Glomerular endothelial cell (primary cell): ENCODE data around the gene SC5D. TPM values are rescaled to one million over a fixed set of nuclear protein-coding genes. Genes with fewer than 3 reads are reported as not detected.

ENCODE experiments used
- DNase-seq: peaks from one replicate; pipeline ENCODE4 v3.0.0-alpha.2; 2011; ENCODE audit warnings: low read depth, low spot score; ENCODE audit errors: extremely low read depth
- total RNA-seq: library from RNA; depleted of rRNA; stranded (reverse); fragments of >200 nt; gene quantifications from 2 replicates; pipeline ENCODE4 v1.2.3, GENCODE V29; 2015

The SC5D gene
- total RNA-seq, 1 donor from 2014 or later: 36.2 TPM

DNA sequence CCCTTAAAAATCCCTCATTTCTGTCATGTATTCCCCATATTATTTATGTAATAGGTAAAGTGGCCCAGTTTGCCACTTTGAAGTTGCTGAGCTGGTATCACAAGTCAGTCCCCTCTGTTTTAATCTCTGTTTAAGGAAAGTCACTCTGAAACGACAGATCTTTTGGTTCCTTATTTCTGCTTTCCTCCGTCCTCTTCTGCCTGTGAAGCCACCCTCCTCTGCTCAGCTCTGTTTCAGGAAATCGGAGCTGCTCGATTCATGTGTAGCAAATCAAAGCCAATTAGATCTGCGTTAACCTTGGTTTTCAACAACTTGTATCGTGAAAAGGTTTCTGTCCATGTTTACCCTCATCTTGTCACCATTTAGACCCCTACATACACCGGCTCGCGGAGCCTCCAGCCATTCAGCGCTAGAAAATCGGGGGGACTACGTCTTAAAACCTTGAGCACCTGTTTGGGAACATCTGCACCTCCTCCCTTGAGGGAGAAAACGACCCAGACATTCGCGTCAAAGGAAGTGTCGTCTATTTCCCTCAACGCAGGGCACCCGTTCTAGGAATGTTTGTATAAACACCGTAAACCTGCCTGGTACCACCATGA, 576 bp upstream of the SC5D start:
- no peak for DNase-seq

DNA sequence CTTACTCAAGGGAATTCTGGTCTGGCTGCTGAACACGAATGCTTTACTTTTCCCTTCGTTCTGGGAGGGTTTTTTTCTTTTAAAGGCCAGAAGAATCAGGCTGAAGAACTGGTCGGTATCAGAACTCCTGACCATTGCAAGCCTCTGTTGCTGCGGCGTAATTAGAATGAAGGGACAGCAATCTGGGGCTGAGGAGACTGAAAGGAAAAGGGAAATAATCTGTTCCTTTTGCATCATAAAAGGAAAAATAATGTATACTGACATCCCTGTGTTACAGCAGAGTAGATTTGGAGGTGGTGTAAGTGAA, 670 bp downstream of the SC5D start:
- no peak for DNase-seq

DNA sequence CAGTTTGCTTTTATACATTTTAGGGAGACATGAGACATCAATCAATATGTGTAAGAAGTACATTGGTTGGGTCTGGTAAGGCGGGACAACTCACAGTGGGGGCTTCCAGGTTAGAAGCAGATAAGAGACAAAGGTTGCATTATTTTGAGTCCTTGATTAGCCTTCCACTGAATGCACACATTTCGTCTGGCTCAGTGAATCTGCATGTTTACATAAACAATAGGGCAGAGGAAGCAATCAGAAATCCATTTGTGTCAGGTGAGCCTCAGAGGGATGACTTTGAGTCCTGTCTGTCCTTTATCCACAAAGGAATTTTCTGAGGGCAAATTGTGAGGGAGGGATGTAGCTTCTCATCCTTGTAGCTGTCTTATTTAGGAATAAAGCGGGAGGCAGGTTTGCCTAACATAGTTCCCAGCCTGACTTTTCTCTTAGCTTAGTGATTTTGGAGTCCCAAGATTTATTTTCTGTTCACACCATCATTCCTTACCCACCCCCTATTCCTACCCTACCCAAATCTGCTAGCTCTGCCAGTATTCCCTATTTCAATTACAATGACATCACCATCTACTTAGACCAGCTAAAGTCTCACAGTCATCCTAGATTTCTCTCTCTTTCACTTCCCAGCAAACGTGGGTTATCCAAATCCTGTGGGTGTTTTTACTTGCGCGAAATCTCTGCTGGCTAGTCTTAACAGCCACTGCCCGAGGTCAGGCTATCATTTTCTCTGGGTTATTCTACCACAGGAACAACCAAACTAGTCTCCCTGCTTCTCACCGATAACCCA, 2.9 kb downstream of the SC5D start:
- no peak for DNase-seq

DNA sequence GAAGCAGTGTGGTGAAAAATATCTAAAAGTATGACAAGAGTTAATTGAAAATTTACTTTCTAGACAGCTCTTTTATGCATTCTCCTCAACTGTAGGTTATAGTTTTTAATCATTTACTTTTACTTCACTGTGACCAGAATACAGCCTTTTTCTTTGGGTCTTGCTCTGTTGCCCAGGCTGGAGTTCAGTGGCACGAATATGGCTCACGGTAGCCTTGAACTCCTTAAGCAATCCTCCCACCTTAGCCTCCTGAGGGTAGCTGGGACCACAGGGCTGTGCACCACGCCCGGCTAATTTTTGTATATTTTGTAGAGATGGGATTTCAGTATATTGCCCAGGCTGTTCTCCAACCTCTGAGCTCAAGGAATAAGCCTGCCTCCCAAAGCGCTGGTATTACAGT, 5.3 kb downstream of the SC5D start:
- no peak for DNase-seq

DNA sequence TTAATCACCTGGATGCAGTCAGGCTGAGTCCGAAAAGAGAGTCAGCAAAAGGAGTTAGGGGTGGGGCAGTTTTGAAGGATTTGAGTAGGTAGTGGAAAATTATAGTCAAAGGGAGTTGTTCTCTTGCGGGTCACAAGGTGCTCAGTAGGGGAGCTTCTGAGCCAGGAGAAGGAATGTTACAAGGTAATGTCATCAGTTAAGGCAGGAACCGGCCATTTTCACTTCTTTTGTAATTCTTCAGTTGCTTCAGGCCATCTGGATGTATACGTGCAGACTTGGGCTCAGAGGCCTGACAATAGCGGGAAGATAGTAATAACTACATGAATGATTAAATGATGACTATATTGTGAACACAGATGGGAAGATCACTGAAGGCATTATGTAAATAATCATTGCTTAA, 6.2 kb downstream of the SC5D start:
- no peak for DNase-seq

DNA sequence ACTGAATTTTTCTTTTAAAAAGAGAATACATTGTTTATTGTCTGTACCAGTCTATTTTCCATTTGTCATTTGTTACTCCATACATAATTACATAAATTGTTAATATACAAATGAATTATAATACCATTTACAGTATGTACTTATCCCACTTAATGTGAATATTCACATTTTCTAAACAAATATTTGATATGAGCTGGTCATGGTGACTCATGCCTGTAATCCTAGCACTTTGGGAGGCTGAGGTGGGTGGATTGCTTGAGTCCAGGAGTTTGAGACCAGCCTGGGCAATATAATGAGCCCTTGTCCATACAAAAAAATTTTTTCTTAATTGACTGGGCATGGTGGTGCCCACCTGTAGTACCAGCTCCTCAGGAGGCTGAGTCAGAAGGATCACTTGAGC, 6.8 kb downstream of the SC5D start:
- DNase-seq: no peak

DNA sequence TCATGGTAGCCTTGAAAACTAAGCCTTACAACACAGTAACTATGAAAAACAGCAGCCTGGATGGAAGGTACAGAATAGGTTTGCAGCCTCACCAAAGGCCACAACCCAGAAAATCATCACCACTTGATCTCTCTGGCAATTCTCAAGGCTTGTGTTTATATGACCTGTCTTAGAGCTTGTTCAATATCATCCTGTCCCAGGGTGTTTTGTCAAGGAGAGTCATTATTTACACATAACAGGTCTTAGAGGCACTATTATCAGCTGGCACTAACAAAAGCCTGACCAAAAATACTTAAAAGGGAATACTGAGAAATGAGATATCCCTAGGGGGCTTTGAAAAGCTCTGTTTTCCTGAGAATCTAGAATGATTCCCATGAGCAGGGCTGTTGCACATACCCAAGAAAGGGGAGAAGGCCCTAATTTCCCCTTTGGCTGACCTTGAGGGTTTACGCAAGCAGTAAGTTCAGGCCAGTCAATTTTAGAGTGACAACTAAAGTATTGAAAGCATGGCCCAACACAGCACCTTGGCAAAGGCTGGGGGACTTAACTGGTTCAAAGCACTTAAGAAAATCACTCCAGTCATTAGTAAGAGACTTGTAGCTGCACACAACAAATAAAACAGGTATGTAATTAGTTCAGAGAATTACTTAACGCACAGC, 7.9 kb downstream of the SC5D start:
- no peak for DNase-seq

DNA sequence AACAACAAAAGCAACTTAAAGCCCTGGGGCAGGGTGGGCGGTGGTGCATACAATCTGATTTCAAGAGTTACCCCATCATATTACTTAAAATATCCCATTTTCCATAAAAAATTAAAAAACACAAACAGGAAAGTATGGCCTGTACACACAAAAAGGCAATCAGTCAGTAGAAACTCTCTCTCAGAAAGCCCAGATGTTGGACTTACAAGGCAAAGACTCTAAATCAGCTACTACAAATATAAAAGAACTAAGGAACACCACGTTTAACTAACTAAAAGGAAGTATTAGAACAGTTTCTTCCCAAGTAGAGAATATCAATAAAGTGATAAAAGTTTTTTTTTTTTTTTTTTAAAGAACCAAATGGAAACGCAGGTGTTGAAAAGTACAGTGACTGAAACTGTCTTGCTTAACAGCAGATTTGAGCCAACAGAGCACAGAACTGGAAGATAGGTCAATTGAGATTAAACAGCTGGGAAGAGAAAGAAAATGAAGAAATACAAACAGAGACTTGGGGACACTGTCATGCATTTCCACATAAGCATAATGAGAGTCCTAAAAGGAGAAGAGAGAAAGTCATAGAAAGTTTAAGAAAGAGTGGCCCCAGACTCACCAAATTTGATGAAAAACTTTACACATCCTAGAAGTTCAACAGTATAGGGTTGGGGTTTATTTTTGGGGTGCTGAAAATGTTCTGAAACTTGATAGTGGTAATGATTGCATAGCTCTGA, 8.6 kb downstream of the SC5D start:
- no peak for DNase-seq

DNA sequence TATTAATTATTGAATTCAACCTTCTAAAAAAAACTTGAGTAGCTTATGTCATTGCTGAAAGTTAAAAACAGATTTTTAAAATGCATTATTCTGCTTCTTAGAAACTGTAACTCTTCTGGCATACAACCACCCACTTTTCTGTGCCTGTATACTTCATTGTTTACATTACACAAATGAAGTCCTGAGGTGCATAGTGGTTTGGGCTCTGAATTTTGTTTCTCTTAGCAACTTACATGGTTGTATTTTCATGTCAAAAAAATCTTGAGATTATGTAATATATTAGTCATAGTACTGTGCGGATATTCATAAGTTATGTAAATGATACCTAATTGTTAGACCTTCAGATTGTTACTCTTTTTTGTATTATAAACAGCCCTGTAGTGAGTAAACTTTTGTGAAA, 12.2 kb downstream of the SC5D start:
- no peak for DNase-seq

DNA sequence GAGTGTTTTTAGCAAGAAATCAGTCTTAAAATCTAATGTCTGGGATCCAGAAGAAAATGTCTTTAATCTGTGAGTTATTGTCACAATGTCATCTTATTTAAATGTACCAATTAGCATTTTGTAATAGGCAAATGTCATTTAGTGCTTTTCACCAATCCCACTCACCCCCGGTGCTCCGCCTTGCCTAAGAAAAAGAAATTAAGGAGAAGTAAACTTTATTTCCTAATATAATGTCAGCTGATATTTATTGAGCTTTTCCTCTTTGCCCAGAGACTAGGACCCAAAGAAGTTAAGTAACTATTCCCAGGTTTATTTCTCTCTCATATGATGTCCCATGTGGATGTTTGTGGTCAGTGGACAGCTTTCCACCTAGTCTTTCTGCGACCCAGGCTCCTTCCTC, 16.2 kb downstream of the SC5D start:
- no peak for DNase-seq

DNA sequence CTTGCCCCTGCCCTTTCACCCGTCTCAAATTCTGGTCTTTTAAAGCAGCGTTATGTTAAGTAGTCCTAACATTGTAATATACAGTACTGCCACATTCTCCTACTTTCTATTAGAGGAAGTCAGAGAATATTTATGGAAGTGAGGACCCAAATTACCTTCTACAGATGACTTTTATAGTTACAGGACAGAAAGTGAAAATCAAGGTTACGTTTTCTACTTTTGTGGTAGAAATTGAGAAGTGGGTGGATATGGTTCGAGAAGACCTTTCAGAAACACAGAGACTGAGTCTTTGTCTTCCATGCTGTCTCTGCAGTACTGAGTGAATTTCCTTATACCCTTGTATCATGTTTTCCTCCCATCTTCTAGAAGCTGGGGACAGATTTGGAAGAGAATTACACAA, 17.1 kb downstream of the SC5D start:
- no peak for DNase-seq

DNA sequence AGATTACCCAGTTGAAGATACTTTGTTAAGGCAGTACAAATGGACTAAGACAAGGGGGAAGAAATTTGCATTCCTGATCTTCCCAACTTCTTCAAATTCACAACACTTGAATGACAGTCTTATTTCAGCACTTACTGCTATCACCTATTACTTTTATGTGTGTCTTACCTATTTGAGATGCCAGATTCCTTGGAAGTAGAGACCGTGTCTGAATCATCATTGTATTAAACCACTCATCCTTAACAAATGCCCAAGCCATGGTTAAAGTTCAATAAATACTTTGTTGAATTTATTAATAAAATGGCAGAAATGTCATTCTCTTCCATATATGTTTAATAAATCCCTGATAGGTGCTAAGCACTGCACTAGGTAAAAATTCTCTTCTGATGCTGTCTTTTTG, 18.3 kb downstream of the SC5D start:
- DNase-seq: no peak

DNA sequence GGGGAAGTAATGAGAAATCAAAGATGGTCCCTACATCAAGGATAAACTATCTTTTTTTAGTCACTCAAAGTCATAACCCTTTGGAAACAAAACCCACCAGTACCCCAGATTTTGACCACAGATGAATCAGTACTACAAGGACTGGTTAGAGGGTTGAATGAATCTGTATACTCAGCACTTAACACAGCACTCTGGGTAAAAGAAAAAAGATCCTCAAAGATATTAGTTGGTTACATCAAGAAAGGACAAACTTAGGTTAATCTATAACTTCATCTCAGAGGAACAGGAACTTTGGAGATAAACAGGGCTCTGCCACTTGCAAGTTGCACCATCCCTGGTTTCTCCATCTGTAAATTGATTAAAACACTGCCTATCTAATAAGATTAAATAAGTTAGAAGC, 18.8 kb downstream of the SC5D start:
- DNase-seq: no peak

DNA sequence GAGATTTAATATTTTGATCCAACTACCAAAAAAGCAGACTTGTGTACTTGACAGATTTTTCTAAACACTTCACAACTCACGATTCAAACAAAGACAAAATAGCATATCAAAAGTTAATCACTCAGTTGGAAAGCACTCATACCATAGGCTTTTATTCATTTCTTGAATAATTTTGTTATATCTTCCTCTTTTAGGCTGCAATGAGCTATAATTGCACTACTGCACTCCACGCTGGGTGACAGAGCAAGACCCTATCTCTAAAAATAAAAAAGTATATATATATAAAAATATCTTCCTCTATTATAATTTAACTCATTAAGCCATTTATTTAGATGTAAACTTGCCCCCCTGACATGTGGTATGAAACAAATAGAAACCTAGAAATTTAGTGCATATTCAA, 19.9 kb downstream of the SC5D start:
- no peak for DNase-seq

DNA sequence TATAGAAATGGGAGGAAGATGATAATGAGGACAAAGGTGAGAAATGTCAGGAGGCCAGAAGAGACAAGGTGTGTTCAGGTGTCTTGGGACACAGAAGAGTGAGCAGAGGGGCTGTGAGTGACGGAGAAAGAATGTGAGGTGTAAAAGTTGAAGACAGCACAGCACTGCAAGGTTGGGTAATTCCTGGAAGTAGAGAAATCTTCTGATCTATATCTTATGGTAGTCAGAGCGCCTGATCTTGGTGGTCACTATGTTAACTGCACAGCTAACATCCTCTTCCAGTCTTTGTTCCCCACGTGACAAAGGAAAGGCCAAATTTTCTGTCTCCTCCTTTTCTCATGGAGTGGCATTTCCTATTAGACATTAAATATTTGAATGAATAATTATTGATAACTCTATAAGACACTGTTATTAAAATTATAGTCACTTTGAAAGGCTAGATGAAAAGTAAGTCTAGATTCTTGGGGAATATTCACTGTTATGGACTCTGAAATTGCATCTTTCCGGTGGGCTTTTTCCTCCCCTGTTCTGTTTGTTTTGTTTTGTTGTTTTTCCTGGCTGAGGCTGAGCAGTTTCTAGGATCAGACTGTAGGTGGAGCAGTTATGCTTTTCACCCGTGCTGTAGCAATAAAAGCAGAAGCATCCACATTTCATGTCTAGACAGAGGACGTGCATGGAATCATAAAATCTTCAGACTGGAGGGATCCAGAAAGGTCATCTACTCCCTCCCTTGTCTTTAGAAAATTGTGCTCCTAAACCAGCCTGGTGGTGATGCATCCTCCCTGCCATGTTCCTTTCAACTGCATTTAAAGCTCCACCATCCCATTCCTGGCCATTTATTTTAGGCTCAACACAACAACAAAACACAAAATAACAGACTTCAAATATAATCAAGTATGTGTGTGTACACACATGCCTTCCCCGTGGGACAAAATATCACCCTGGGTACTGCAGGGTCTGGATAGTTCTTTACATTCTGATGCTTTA, 26.6 kb downstream of the SC5D start:
- peak; percentile 12 for DNase-seq

DNA sequence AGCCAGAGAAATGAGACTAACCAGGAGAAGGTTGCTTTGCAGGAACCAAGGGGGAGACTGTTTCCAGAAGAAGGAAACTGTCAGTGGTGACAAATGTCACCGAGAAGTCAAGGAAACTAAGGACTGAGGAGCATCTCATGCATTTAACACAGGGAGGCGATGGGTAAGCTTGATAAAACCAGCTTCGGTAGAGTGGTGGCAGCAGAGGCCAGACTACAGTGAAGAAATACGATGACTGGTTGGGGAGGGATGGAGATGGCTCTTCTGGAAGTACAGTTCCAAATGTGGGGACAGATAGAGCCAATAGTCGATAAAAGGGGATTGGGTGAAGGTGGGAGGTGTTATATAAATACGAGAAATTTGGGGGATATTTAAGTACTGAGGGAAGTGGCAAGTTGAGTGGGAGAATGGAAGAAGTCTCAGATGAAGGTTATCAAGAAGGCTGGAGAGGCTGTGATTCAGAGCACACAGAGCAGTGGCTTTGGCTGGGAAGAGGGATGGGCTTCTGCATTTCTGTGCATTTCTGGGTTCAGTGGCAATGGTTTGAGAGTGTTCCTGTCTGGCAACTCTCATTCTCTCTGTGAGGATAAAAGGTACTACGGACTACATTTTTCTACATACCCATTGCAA, 29.2 kb downstream of the SC5D start:
- no peak for DNase-seq

DNA sequence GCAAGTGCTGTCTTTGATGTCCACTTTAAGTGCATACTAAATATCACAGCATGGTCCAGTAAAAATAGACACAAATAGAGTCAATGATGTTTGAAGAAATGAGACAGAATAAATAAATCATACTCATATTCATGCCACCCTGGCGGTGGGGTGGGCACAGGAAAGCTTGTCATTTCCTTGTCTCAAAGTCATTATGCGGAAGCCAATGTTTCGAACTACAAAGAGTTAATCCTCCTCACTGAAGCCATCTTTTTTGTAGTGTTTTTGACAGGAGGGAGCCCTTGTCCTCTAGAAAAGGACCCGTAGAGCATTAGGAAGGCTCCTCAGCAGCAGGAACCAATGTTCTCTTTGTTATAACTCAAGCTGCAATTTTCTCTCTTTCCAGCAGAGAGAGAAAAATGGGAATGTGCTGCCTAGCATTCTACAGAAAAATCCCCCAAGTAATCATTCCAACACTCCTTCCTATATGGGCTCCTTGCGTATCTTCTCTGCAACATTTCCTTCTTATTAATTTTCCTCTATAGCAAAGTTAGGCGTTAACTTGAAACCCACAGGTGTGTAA, 30.6 kb downstream of the SC5D start:
- no peak for DNase-seq

DNA sequence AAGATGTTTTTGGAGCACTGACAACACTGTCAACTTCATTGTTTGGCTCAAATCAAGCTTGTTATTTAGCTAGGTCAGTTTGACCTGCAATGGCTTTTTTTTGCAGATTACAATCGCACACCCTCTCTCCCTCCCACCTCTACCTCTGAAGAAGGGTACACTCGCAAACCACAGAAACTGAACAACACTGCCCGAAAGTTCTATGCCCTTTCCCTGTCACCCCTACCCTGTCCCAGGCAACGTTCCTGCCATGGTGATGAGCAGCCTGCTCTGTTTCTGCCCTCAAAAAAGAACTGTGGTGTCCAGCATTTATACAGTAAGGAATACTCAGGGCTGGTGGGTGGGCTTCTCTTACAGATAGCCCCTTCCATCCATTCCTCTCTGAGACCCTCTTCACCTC, 33.7 kb downstream of the SC5D start:
- DNase-seq: no peak

DNA sequence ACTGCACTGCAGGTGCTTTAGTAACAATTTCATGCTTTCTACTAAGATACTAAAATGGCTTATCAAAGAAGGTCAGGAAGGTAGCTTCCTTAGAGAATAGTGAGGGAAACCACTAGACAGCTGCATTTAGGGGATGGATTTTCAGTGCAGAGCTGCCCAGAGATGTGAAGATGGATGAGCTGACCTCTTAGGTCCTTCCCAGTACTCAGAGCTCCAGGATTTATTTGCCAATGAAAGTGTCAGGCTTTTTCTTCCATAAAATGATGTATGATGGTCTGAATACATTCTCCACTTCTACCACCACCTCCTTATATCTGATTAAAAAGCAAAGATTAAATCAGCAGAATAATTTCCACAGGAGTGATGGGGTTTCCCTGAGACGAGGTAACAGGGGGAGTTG, 35.0 kb downstream of the SC5D start:
- no peak for DNase-seq
